HG03457 (cell line): Measurements from ENCODE around the gene MAGEB2.
"Not testable (repeated sequence)": the region's sequence is repeated elsewhere in the genome, so short reads cannot be mapped to it uniquely, and the experiment has no call there.

Source experiments
- ATAC-seq: cut with Tn5 transposase; IDR thresholded peaks from one replicate; pipeline ENCODE4 v1.9.1; 2021; ENCODE audit warnings: moderate number of reproducible peaks; ENCODE audit not compliant: unreplicated experiment

MAGEB2 gene

DNA sequence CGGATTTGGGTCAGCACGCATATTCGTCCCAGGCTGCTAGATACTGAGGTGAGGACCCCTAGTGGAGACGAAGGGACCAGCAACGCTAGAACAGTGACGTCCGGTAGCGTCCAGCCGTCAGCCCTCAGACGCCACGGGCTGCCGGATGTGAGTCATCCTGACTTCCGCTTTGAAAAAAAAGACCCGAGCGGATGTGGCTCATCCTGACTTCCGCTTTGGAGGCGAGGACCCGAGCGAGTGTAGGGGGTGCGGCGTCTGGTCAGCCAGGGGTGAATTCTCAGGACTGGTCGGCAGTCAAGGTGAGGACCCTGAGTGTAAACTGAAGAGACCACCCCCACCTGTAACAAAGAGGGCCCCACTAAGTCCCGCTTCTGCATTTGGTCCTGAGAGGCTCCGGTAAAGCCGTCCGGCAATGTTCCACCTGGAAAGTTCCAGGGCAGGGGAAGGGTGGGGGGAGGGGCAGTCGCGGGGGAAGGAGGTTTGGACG is at the start of gene MAGEB2:
TSS of gene MAGEB2 (plus strand) at position 207 of the 487 bp plus-strand sequence. CDS start 3,018 bp downstream, outside the sequence.
- no peak for ATAC-seq

DNA sequence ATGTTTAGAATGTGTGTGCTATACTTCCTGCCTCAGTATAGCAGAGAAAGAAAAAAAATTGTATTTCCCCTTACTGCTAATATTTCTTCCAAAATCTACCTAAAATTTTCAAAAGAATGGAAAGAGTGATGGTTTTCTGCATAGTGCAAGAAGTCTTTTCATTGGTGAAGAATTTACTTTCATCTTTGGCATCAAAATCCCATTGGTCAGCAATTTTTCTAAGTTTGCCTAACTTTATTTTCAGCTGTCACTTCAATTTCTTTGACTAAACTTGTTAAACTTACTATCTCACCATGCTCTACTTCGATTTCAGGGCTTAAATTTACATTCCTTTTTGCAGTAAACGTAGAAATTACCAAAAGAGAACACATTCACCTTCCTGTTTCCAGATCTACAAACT is 44.5 kb upstream of the MAGEB2 start:
- no peak for ATAC-seq

DNA sequence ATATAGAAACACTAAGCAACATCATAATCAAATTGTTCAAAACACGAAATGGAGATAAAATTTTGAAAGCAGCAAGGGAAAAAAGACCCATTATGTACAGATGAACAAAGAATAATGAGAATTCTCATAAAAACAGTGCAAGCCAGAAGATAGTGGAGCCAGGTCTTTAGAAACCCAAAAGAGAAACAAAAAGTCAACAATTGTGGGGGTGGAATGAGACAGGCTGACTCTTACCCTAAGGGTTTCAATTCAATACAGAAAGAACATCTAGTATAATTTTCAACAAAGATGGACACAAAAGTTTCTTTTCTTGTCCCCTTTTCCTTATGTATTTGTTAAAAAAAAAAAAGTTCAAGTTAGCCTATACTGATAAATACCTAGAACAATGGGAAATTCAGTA is 34.0 kb upstream of the MAGEB2 start:
- ATAC-seq, result no peak

DNA sequence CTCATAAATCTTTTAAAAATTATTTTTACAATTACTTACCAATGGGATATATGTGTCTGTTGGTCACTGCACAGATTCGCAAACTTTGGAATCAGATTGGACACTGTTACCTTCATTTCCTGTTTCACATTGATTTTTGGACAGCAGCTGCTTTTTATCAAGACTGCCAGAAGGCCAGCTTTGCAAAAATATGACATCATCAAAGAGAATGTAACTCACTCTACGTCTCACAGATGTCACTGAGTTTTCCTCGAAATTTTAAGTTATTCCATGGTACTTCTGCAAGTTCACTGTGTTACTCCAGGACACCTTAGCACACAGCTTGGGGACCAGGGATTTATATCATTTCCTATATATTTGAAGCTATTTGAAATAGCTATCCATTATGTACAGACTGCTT is 31.8 kb upstream of the MAGEB2 start:
- ATAC-seq, result no peak

DNA sequence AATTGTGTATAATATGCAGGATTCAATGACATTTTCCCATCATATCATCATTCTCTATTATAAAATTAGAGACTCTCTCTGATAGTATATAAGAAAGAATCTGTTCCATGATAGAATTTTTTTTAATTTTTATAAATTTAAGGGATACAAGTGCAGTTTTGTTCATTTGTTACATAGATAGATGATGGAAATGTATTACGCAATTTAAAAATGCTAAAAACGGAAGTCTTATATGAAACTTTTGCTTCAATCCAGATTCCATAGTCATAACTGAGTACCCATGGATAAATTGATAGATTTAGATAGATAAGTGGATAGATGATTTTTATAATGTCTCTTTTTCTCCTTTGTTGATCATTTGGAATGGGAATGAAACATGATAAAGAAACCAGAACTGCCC is 24.9 kb upstream of the MAGEB2 start:
- no peak for ATAC-seq

- not testable (repeated sequence) for ATAC-seq
Measured at GRCh38 chrX:30193910-30194309, 21.5 kb upstream of the MAGEB2 start.

DNA sequence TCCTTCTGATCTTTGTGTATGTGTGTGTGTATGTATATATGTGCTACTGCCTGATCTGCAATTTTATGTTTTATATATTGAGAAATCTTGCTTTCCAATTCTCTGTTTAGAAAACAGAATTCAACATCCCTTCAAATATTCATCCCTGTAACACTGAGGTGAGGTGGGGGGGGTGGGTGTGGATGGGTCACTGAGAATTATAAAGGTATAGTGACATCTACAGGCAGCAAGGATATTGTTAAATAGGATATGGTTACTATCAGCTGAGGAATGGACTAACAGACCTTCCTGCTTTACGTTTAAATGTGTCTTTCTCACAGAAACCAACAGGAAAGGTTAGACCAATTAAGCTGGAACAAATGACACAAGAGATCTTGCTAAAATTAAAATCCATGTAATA is 19.0 kb upstream of the MAGEB2 start:
- ATAC-seq, result no peak

GRCh38 chrX:30212172-30212571 is 3.2 kb upstream of the MAGEB2 start:
- ATAC-seq, result no peak

- ATAC-seq, result no peak
Measured at GRCh38 chrX:30217465-30217864, 2.1 kb downstream of the MAGEB2 start.

DNA sequence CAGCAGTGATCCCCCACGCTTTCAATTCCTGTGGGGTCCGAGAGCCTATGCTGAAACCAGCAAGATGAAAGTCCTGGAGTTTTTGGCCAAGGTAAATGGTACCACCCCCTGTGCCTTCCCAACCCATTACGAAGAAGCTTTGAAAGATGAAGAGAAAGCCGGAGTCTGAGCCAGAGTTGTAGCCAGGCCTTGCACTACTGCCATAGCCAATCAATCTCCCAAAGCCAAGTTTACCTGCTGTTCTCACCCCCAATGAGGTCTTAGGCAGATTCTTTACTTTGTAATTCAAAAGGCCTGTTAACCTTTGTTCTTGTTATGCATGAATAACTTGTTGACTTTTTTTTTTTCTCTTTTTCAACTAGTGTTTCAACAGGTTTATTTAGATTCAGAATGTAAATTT is 4.0 kb downstream of the MAGEB2 start:
- ATAC-seq, result no peak

DNA sequence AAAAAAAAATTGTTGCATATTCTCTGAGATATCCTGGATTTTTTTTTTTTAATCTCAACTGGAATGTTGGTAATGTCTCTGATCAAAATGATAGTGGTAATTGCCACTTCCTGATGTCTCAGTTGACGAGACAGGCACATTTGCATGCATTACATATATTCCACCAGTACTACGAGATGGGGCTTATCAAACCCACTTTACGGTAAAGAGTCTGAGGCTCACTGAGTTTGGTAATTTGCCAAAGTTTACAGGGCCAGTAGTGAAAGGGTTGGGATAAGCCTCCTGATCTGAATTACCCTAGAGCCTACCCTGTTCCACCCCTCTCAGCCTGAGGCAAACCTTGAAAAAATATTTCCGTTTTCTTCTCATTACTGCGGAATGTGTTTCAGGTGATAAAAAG is 5.3 kb downstream of the MAGEB2 start:
- no peak for ATAC-seq

- no peak for ATAC-seq
Measured at GRCh38 chrX:30224536-30224935, 9.2 kb downstream of the MAGEB2 start.

GRCh38 chrX:30228526-30228925 is 13.2 kb downstream of the MAGEB2 start:
- no peak for ATAC-seq

DNA sequence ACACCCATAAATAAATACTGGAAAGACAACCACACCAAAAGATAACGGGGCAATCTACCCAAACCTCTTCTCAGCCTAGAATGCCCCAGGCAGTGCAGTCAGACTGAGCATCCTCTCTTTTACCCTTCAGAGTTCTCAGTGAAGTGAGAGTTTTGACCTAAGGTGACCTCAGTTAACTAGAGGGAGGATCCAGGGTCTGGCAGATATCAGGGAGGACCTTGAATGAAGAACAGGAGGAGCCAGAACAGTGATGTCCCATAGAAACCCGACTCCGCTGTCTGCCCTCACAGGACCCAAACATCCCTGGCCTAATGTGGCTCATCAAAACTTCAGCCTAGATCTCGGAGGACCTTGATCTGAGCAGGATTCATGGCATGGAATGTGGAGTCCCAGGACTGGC is 15.0 kb downstream of the MAGEB2 start, which contains the start of gene MAGEB3:
TSS of gene MAGEB3 (plus strand) at position 263 of the 400 bp plus-strand sequence. CDS start 5,268 bp downstream, outside the sequence.
- no peak for ATAC-seq

- ATAC-seq, result no peak
Measured at GRCh38 chrX:30241724-30242415, 26.5 kb downstream of the MAGEB2 start, which contains the start of gene MAGEB4. Gene MAGEB4, plus strand, starts transcription at chrX:30242000. Its CDS starts 136 bp downstream, at chrX:30242136.

DNA sequence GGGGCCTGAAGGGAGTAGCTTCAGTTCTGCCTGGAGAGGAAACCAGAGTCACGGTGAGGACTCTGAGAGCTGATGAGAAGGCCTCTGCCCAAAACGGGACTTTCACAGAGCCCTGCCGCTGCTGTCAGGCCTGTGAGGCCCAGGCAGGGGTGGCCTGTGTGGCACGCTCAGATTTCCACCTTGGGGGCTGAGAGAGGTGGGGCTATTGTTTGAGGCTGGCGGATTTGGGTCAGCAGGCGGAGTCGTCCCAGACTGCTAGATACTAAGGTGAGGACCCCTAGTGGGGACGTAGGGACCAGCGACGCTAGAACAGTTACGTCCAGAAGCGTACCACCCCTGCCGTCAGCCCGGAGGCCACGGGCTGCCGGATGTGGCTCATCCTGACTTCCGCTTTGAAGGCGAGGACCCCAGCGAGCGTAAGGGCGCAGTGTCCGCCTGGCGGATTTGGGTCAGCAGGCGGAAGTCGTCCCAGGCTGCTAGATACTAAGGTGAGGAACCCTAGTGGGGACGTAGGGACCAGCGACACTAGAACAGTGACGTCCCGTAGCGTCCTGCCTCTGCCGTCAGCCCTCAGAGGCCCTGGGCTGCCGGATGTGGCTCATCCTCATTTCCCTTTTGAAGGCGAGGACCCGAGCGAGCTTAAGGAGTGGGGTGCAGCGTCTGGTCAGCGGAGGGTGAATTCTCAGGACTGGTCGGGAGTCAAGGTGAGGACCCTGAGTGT is 31.6 kb downstream of the MAGEB2 start, which contains the start of gene MAGEB1:
TSS of gene MAGEB1 (plus strand) at position 378 of the 721 bp plus-strand sequence. CDS start 3,348 bp downstream, outside the sequence.
- ATAC-seq, result no peak

DNA sequence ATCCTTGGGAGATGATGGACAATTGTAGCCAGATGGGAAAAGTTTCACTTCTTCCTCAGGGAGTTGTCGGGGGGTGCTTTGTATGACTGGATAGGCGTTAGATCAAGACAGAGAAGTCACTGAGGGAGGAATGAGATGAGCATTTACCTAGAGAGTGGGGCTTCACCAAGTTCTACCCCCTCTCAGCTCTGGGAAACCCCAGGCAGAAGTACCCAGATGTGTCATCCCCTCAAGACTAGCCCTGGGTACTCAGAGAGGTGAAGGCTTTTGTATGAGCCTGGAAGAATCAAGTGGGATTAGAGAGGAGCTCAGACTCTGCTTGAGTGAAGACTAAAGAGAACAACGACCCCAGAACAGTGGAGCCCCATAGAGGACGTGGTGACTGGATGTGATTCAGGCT is 33.5 kb downstream of the MAGEB2 start:
- ATAC-seq, result no peak

DNA sequence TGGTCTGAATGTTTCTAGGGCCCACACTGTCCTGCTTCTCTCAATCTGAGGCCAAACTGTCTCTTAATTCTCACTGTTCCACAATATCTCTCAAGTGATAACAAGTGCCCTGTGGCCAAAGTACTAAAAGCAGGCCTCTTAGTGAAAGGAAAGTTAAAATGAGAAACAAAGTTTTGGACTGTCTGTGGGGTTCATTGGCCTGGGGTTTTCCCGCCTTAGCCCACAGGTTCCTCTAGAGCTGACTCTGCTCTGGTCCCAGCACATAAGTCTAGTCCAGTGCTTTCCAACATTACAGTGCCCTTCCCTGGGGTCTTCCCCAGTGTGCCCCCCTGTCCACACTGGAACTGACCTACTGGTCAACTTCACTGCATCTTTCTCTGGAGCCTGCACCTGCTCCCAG is 37.9 kb downstream of the MAGEB2 start:
- no peak for ATAC-seq

GRCh38 chrX:30259927-30260326 is 44.6 kb downstream of the MAGEB2 start:
- no peak for ATAC-seq

DNA sequence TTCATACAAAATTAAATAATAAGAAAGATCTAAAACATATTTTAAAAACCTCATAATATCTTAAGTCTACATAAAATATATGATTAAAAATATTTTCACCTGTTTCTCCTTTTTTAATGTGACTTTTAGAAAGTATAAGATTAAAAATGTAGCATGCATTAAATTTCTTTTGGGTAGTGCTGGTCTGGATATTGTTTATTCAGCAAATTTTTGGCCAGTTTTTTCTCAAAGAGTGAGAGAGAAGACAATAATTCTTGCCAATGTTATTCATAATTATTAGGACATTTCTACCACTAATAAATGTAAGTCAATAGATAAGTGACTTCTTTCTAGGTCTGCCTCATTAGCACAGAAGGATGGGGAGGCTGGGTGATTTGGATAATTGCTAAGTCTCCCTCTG is 45.6 kb downstream of the MAGEB2 start:
- no peak for ATAC-seq

- ATAC-seq, result no peak
Measured at GRCh38 chrX:30262763-30263162, 47.4 kb downstream of the MAGEB2 start.
